CD4-positive, alpha-beta T cell treated with Interleukin-6 for 4 hours (primary cell): ENCODE results near the gene PPP4R2.
A peak's percentile ranks its signal among the peaks of the same experiment; 100 is the strongest.

Experiments used
- DNase-seq: peaks from one replicate; pipeline ENCODE4 v3.0.0-alpha.2; 2020; ENCODE audit warnings: mixed read lengths

PPP4R2 gene, protein sequence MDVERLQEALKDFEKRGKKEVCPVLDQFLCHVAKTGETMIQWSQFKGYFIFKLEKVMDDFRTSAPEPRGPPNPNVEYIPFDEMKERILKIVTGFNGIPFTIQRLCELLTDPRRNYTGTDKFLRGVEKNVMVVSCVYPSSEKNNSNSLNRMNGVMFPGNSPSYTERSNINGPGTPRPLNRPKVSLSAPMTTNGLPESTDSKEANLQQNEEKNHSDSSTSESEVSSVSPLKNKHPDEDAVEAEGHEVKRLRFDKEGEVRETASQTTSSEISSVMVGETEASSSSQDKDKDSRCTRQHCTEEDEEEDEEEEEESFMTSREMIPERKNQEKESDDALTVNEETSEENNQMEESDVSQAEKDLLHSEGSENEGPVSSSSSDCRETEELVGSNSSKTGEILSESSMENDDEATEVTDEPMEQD

DNA sequence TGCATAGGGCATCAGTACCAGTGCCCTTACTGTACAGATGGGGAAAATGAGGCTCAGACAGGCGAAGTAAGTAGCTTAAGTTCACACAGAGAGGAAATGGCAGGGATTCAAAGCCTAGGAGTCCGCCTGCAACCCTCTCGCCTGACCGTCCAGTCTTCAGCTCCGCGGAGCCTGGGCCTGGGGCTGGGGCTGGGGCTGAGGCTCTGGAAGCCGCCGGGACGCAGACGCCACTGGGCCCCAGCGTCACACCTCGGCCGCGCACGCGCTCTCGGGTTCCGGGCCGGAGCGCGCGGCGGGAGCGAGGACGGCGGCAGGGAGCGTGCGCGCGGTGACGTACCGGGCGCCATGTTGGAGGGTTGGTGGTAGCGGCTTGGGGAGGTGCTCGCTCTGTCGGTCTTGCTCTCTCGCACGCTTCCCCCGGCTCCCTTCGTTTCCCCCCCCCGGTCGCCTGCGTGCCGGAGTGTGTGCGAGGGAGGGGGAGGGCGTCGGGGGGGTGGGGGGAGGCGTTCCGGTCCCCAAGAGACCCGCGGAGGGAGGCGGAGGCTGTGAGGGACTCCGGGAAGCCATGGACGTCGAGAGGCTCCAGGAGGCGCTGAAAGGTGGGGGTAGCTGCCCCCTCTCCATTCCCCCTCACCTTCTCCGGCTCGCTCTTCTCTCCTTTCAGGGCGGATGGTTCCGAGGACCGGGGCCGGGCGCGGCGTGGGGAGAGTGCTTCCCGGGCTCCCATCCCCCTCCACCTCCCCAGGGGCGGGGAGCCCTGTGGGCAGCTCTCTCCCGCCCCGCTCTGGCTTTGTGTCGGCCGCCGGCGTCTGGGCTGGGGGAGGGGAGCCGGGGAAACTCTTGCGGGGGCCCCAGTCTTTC is at the start of gene PPP4R2:
PPP4R2 (plus strand) TSS at position 339 of the 861 bp plus-strand sequence; CDS start at position 566, 227 bp downstream.
- DNase-seq: peak; percentile 90

DNA sequence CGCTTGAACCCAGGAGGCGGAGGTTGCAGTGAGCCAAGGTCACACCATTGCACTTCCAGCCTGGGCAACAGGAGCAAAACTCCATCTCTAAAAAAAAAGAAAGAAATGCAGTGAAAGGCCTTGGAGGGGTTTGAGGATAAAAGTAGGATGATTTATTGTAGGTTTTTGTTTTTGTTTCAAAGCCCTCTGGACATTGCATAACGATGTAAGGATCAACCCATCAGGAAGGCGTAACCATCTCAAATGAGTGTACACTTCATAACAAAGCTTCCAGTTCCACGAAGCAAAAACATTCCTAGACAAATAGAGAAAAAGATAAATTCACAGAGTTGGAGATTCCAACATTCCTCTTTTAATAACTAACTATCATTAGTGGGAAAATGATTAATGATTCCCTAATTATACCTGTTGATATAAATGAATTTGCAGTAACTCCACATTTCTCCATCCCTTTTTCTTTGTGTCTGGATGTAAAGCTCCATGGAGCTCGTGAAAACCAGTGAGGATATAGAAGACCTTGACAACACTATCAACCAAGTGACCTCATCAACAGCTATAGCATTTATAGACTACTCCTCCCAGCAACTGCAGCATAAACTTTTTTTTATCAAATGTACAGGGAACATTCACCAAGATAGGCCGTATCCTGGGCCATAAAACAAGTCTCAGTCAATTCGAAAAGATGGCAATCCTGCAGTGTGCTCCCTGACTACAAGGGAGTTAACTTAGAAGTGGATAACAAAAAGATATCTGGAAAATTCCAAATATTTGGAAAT is 48.7 kb upstream of the PPP4R2 start:
- no peak for DNase-seq

DNA sequence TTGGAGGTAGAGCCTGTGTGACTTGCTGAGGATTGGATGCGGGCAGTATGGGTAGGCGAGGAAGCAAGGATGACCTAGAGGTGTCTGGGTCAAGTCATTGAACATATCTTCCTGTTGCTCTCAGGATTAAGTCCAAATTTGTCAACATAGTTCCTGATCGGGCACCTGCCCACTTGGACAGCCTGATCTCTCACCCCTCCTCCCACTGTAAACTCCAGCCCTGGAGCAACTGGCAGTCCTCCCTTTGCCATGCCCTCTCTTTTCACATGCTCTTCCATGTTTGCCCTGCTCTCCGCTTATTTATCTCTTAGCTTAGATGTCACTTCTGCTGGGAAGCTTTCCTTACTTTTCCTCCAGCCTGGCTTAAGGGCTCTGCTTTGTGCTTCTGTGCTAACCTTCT is 47.6 kb upstream of the PPP4R2 start:
- no peak for DNase-seq

DNA sequence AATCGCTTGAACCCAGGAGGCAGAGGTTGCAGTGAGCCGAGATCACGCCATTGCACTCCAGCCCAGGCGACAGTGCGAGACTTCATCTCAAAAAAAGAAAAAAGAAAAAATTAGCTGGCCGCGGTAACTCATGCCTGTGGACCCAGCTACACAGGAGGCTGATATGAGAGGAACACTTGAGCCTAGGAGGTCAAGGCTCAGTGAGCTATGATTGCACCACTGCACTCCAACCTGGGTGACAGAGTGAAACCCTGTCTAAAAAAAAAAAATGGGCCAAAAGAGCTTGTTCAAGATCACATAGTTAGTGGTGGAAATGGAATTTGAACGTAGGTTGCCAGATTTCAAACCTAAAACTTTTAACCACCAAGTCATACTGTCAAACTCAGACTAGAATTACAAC is 46.2 kb upstream of the PPP4R2 start:
- DNase-seq: no peak

DNA sequence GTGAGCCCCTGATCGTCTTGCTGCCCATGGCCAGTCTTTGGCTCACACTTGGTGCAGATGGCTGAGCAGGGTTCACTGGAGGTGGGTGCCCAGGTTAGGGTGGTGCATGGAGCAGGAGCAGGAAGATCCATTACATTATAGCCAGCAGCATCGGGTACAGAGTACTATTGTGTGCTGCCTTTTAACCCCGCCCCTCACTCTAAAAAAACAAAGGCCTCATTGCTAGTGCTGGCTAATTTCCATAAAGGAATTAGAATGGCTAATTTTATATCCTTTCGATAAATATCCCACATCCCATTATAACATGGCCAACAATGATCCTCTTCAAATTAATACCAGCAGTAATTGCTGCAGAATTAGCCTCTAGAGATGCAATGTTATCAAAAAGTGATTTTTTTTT is 45.8 kb upstream of the PPP4R2 start:
- no peak for DNase-seq

DNA sequence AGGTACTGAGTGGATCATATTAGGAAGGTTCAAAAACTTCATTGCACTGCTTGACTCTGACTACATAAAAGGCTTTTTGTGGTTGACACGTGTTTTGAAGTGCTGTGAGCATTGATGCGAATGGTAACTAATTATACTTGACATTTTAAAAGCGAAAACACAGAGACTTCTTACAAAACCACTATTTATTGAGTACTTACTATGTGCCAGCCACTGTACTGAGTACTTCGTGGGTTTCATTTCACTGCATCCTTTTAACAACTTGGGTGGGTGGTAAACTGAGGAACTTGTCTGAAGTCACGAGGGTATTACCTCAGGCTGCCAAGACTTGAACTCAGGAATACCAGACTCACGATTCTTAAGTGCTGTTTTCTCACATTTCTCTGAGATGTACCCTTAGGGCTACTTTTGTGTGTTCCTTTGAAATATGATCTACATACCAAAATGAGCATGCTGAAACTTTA is 45.3 kb upstream of the PPP4R2 start:
- no peak for DNase-seq

DNA sequence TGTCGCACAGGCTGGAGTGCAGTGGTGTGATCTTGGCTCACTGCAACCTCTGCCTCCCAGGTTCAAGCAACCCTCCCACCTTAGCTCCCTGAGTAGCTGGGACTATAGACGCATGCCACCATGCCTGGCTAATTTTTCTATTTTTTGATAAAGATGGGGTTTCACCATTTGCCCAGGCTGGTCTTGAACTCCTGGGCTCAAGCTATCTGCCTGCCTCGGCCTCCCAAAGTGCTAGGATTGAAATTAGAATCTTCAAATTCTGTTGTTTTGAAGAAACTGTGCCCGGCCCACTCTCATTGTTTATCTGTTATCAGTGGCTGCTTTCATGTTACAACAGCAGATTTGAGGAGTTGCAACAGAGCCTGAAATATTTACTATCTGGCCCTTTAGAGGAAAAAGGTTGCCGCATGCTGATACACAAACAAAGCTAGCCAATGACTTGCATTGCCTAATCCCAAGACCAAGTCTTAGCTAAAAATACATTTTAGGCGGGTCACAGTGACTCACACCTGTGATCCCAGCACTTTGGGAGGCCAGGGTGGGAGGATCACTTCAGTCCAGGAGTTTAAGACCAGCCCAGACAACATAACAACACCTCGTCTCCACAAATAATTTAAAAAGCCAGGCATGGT is 43.2 kb upstream of the PPP4R2 start:
- no peak for DNase-seq

DNA sequence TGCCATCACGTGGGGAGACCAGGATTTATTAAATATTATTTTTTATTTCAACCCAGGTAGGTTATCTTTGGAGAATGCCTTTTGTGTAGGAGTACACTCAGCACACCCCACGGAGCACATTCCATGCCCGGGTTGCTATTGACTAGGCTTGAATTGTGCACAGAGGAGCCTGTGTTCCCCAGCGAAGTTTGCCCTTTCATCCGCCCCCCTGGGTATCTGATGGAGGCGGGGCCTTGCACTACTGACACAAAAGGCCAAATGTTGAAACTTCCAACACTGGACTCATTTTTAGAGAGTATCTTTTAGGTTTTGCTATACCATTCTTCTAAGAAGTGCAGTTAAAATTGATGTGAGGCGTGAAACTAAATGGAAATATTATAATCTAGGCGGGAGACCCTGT is 39.3 kb upstream of the PPP4R2 start:
- no peak for DNase-seq

DNA sequence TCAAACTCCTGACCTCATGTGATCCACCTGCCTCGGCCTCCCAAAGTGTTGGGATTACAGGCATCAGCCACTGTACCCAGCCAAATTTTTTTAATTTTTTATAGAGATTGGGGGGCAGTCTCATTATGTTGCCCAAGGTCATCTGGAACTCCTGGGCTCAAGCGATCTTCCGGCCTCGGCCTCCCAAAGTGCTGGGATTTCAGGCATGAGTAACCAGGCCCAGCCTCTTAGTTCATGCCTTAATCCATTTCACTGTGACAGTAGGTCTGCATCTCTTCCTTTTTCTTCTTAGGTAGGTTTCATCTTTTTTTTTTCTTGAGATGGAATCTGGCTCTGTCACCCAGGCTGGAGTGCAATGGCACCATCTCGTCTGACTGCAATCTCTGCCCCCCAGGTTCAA is 37.3 kb upstream of the PPP4R2 start:
- no peak for DNase-seq

DNA sequence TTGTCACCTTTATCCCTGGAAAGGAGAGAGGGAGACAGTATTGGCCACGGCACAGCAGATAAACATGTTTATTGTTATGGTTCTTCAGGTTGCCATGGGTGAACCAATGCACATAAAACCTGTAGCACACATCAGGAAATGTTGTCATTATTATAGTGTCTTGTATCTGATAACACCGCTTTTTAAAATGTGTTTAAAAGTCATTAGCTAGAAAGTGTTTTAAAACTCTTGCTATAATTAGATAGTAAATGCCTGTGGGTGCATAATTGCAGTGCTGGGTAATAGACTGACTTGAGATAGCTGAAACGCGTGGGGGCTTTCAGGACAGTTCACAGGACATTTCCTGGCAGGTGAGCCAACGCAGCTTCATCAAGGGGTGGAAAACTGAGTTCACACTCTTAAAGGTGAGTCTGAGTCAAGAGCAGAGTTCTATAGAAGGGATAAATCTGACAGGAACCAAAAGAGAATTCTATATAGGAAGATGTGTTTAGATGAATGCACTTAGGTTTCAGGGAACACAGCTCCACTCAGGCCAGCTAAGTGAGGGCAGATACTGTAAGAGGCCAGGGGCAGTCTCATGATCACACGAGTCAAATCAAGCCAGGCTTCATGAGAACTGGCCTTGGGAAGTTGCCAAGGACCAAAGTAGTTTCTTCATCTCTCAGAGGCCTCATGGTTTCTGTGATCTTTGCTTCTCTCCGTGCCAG is 35.6 kb upstream of the PPP4R2 start:
- no peak for DNase-seq

DNA sequence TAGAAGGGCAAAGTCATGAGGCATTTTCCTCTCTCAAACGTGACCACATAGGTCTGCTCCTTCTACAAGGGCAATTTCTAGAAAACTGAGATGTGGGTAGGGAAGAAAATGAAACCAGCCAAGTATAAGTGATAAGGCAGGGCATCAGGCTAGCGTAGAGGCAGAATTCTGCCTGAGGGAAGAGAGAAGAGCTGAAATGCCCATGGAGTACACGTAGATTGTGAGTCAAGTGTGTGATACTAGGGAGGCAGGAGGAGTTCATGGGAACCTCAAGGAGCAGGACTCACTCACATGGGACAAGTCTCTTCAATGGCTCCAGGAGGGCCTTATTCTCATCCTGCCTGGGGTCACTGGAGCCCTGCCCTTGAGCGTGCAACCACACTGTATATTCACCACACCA is 34.9 kb upstream of the PPP4R2 start:
- DNase-seq: no peak

DNA sequence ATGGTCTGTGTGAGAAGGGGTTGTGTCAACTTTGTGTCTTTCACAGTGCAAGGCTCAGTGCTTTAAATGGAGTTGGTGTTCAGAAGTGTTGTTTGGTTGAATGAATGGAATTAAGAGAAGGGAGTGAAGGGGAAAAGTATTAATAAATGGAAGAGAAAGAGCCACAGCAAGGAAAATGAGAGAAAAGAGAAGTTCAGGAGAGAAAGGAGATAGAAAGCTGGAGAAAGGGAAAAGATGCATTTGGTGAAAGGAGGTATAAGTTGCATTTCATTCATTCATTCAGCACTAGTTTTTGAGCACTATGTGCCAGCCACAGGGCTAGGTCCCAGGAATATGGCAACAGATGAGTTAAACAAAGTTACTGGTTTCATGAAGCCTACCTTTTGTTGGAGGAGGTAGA is 34.3 kb upstream of the PPP4R2 start:
- no peak for DNase-seq

DNA sequence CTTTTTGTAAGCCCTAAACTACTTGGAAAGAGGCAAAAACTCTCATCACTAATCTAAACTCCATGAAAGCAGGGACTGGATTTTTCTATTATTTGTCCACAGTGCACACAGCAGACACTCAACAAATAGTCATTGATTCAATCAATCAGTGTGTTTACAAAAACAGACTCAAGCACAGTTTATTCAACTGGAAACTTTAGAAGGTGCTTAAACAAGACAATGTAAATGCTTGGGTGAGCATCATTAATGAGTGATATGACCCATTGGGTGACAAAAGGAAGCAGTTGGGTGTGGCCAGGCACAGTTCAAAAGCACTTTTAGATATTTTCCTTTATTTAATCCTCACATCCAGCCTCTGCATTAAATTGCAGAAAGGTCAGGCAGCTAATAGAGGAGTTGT is 32.0 kb upstream of the PPP4R2 start:
- no peak for DNase-seq

DNA sequence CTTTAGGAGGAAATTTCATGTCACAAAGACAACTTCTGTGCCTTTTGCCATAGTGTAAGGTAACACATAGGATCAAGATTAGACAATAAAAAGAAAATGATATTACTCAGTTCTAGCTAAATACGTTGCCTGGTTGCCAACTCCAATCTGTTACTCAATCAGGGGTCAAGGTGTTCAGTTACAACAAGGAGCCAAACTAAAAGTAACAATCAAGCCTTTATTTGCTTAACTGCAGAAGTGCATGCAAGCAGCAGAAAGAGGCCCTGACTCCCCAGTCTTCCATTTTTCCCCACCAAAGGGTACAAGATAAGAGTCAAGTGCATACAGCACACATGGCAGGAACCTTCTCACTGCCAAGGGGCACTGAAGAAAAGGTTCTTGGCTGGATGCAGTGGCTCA is 28.3 kb upstream of the PPP4R2 start:
- no peak for DNase-seq

DNA sequence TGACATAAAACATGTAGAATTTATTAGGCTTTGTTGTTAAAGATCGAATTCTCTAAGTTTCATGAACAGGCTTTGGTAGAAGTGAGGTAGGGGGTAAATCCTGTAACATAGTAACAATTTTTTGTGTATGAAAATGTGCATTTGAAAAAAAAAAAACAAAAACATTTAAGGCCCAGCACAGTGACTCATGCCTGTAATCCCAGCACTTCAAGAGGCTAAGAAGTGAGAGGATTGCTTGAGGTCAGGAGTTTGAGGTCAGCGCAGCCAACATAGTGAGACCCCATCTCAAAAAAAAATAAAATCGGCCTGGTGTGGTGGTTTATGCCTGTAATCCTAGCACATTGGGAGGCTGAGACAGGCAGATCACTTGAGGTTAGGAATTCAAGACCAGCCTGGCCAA is 26.8 kb upstream of the PPP4R2 start:
- DNase-seq: no peak

DNA sequence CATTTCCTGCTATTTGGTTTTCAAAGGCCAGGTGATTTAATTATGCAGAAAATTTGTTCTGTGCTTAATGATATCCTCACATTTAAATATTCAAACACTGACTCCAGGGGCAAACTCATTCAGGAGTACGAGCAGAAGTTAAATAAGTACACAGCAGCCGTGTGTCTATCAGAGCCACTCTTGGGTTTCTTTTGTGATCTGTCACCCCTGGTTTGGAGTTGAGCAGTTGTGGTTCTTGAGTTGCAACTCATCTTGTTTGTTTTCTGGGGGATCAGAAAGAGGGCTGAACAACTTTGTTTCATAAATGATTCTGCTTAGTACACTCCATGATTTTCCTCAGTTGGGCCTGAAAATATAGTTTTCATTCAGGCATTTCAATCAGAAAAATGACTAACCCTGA is 25.7 kb upstream of the PPP4R2 start:
- DNase-seq: no peak

DNA sequence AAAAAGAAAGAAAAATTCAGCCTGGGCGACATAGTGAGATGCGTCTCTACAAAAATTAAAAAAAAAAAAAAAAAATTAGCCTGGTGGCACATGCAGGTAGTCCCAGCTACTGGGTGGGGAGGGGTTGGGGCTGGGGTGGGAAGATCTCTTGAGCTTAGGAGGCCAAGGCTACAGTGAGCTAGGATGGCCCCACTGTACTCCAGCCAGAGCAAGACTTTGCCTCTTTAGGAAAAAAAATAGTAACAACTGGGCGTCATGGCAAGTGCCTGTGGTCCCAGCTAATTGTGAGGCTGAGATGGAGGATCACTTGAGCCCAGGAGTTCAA is 23.9 kb upstream of the PPP4R2 start:
- DNase-seq: no peak

DNA sequence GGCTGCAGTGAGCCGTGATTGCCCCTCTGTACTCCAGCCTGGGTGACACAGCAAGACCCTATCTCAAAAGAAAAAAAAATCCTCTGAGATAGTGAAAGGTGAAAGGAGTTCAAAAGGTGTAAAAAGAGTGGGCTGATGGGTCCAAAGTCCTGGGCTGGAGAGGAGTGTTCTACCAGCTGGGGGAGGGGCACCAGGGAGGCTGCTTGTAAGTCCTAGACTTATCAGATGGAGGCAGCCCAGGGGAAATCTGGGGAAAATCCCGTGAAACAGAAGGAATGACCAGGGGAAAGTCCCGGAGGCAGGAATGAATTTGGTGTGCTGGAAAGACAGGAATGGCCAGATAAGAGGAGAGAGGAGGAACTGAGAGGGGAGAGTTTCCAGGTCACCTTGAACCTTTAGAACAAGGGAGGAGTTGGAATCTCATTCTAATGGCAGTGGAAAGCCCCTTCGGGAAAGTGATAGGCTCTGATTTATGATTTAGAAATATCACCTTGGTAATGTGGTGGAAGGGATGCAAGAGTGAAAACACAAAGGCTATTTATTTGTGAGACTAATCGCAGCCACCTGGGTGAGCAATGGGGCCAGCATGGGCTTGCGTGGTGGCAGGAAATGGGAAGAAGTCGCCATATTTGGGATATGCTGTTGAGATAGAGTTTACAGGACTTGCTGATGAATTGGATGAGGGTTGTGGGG is 23.4 kb upstream of the PPP4R2 start:
- DNase-seq: no peak

DNA sequence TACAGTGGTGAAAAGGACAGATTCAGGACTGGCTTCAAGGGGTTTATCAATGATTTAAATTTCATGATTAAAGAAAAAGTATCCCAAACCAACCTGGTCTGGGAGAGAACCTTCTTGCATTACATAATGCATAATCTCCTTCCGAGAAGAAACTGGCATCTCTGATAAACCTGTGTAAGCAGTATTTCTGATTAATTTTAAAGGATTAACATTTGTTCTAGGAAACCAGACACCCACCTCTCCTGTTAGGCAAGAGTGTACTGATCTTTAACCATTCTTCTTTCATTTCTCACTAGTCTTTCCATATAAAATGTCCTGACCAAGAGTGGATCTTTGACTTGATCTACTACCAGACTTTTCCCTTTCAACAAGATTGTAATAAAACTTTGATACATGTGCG is 22.8 kb upstream of the PPP4R2 start:
- DNase-seq: no peak

DNA sequence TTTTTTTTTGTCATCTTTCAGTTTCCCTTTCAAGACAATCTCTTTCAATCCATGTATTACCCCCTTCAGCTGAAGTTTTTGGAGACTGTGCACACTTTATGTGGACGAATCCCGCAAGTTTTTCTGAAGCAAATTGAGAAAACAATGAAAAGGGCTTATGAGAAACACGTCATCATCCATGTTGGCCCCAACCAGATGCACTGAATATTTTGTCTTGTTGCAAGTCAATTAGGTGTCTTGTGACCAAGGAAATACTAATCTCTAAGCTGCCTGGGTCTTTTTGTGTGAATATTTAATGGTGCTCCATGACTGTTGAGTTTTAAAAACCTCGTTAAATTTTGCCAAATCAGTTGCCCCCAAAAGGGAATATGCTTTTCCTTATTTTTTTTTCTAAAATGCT is 21.7 kb upstream of the PPP4R2 start:
- DNase-seq: no peak

DNA sequence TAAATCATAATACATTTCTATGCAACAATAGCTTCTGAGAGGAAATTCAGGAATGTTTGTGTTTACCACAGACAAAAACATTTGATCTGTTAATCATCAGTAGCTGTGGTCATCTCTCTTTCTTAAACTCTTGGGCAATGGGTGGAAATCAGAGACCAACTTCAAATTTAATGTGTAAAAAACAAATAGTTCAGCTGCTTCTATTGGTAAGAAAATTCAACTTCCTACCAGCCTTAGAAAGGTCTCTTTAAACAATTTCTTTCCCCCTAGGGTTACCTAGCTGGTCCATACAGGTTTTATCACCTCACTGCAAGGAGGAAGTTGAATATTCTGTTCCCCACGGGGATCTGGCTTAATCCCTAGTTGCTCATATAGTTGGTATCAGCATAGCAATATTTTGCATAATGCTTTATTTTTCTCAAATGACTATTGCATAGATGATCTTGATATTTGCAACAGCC is 20.3 kb upstream of the PPP4R2 start:
- DNase-seq: no peak
